WTC11 (cell line): ENCODE measurements around the gene TANGO6. TPM values are rescaled to one million over a fixed set of nuclear protein-coding genes. Genes with fewer than 3 reads are reported as not detected.

Experiments
- ATAC-seq: fragments of 200-7000 bp; cut with Tn5 transposase; 2 replicates; pipeline ENCODE4 v1.10.0; 2021; ENCODE audit warnings: mild to moderate bottlenecking, moderate library complexity
- CTCF ChIA-PET: fragments of 300-600 bp; sonication (Branson Sonifier 250); formaldehyde crosslinking; loops from one replicate; lab custom pipeline; 2021; ENCODE audit warnings: antibody characterized with exemption; lab: Charles Lee
- POLR2A ChIA-PET: fragments of 350-600 bp; sonication (Branson Sonifier 250); formaldehyde crosslinking; loops from one replicate; lab custom pipeline; 2021; ENCODE audit warnings: antibody characterized with exemption; lab: Charles Lee
- DNase-seq: peaks from one replicate; pipeline ENCODE4 v3.0.0; 2021; ENCODE audit warnings: low spot score
- H3K27ac Mint-ChIP-seq: 2 replicates; pipeline ENCODE4 v1.8.0; 2021; ENCODE audit warnings: mixed read lengths
- H3K27me3 Mint-ChIP-seq: 2 replicates; pipeline ENCODE4 v1.8.0; 2021; ENCODE audit warnings: low read depth, mild to moderate bottlenecking, moderate library complexity, mixed read lengths
- H3K36me3 Mint-ChIP-seq: 2 replicates; pipeline ENCODE4 v1.8.0; 2021; ENCODE audit warnings: mixed read lengths
- H3K4me1 Mint-ChIP-seq: 2 replicates; pipeline ENCODE4 v1.8.0; 2022; ENCODE audit warnings: mixed read lengths
- H3K4me3 Mint-ChIP-seq: 2 replicates; pipeline ENCODE4 v1.8.0; 2021; ENCODE audit warnings: mild to moderate bottlenecking, moderate library complexity, mixed read lengths
- H3K9me3 Mint-ChIP-seq: 2 replicates; pipeline ENCODE4 v1.8.0; 2021; ENCODE audit warnings: mixed read lengths
- CBFB ChIP-seq: sonication (generic); formaldehyde crosslinking; IDR thresholded peaks from 2 replicates; pipeline ENCODE4 v1.8.1; 2022; ENCODE audit warnings: mild to moderate bottlenecking, low read depth, missing genetic modification reagents
- FOXP1 ChIP-seq: sonication (generic); formaldehyde crosslinking; IDR thresholded peaks from 2 replicates; pipeline ENCODE4 v1.8.0; 2022; ENCODE audit warnings: missing genetic modification reagents, mild to moderate bottlenecking, moderate library complexity, borderline replicate concordance
- GABPB1 ChIP-seq: sonication (generic); formaldehyde crosslinking; IDR thresholded peaks from 2 replicates; pipeline ENCODE4 v1.8.1; 2023; ENCODE audit warnings: mild to moderate bottlenecking, missing genetic modification reagents
- GRHL2 ChIP-seq: fragments of 250-450 bp; sonication (Bioruptor Pico); IDR thresholded peaks from 2 replicates; pipeline ENCODE4 v1.8.0; 2022; ENCODE audit warnings: mild to moderate bottlenecking, moderate library complexity; ENCODE audit not compliant: insufficient replicate concordance, severe bottlenecking
- JAZF1 ChIP-seq: fragments of 250-450 bp; sonication (Bioruptor Pico); IDR thresholded peaks from 2 replicates; pipeline ENCODE4 v1.9.0; 2021; ENCODE audit warnings: moderate library complexity, mild to moderate bottlenecking, inconsistent platforms
- JUN ChIP-seq: sonication (generic); formaldehyde crosslinking; IDR thresholded peaks from 2 replicates; pipeline ENCODE4 v1.8.0; 2023; ENCODE audit warnings: mild to moderate bottlenecking, missing genetic modification reagents
- MYBL2 ChIP-seq: sonication (generic); formaldehyde crosslinking; IDR thresholded peaks from 2 replicates; pipeline ENCODE4 v1.8.1; 2023; ENCODE audit warnings: mild to moderate bottlenecking, moderate library complexity, missing genetic modification reagents
- NR1H2 ChIP-seq: sonication (generic); formaldehyde crosslinking; IDR thresholded peaks from 2 replicates; pipeline ENCODE4 v1.9.0; 2021; ENCODE audit warnings: mild to moderate bottlenecking, moderate library complexity, missing genetic modification reagents
- PRRX2 ChIP-seq: fragments of 250-450 bp; sonication (Bioruptor Pico); IDR thresholded peaks from 2 replicates; pipeline ENCODE4 v1.8.0; 2021; ENCODE audit warnings: mild to moderate bottlenecking
- RORB ChIP-seq: fragments of 250-450 bp; sonication (Bioruptor Pico); IDR thresholded peaks from 2 replicates; pipeline ENCODE4 v1.9.0; 2021; ENCODE audit warnings: mild to moderate bottlenecking
- SOX15 ChIP-seq: fragments of 250-450 bp; sonication (Bioruptor Pico); IDR thresholded peaks from 2 replicates; pipeline ENCODE4 v1.9.0; 2021; ENCODE audit warnings: mild to moderate bottlenecking
- TEAD1 ChIP-seq: sonication (generic); formaldehyde crosslinking; IDR thresholded peaks from 2 replicates; pipeline ENCODE4 v1.8.0; 2022; ENCODE audit warnings: mild to moderate bottlenecking, missing genetic modification reagents
- ZNF423 ChIP-seq: fragments of 250-450 bp; sonication (Bioruptor Pico); IDR thresholded peaks from 2 replicates; pipeline ENCODE4 v2.1.2; 2022; ENCODE audit warnings: mild to moderate bottlenecking, moderate library complexity
- ZNF671 ChIP-seq: fragments of 250-450 bp; sonication (Bioruptor Pico); IDR thresholded peaks from 2 replicates; pipeline ENCODE4 v1.8.0; 2021; ENCODE audit warnings: mild to moderate bottlenecking
- total RNA-seq: library from RNA; stranded (reverse); gene quantifications from 3 replicates; pipeline ENCODE4 v1.2.3, GENCODE V29; 2021
- TF ChIP-seq, protein P1 (sequence below): fragments of 250-450 bp; sonication (Bioruptor Pico); IDR thresholded peaks from 2 replicates; pipeline ENCODE4 v1.9.0; 2021; ENCODE audit warnings: mild to moderate bottlenecking
- TF ChIP-seq, protein P2 (sequence below): fragments of 250-450 bp; sonication (Bioruptor Pico); IDR thresholded peaks from 2 replicates; pipeline ENCODE4 v1.8.0; 2021; ENCODE audit warnings: mild to moderate bottlenecking
- TF ChIP-seq, protein P3 (sequence below): sonication (generic); formaldehyde crosslinking; IDR thresholded peaks from 2 replicates; pipeline ENCODE4 v1.8.1; 2022; ENCODE audit warnings: low read depth, missing genetic modification reagents, borderline replicate concordance
- TF ChIP-seq, protein P4 (sequence below): sonication (generic); formaldehyde crosslinking; IDR thresholded peaks from 2 replicates; pipeline ENCODE4 v1.8.0; 2022; ENCODE audit warnings: mild to moderate bottlenecking, missing genetic modification reagents
- TF ChIP-seq, protein P5 (sequence below): sonication (generic); formaldehyde crosslinking; IDR thresholded peaks from 2 replicates; pipeline ENCODE4 v1.8.0; 2023; ENCODE audit warnings: mild to moderate bottlenecking, missing genetic modification reagents
- TF ChIP-seq, protein P6 (sequence below): sonication (generic); formaldehyde crosslinking; IDR thresholded peaks from 2 replicates; pipeline ENCODE4 v1.8.1; 2022; ENCODE audit warnings: missing genetic modification reagents, borderline replicate concordance
- TF ChIP-seq, protein P7 (sequence below): sonication (generic); formaldehyde crosslinking; IDR thresholded peaks from 2 replicates; pipeline ENCODE4 v1.8.0; 2023; ENCODE audit warnings: missing genetic modification reagents, mild to moderate bottlenecking, borderline replicate concordance

The TANGO6 gene
- total RNA-seq, 1 experiment from 2014 or later: 15.6 TPM

DNA sequence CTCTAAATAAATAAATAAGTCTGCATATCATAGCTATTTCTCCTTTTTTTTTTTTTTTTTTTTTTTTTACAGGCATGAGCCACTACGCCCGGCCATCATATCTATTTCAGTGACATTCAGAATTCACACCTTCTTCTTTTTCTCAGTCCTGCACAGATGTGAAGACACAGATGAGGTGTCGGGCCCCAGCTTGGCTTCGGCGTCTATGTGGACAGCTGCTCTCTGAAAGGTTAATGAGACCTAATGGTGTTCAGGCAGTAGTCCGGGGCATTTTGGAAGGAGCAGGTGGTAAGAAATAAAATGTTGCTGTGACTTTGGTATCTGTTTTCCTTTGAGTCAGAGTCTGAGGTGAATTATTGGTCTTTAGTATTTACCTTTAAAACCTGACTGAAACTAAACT is 23.6 kb downstream of the TANGO6 start:
- H3K27ac Mint-ChIP-seq: no peak overlapping the region

DNA sequence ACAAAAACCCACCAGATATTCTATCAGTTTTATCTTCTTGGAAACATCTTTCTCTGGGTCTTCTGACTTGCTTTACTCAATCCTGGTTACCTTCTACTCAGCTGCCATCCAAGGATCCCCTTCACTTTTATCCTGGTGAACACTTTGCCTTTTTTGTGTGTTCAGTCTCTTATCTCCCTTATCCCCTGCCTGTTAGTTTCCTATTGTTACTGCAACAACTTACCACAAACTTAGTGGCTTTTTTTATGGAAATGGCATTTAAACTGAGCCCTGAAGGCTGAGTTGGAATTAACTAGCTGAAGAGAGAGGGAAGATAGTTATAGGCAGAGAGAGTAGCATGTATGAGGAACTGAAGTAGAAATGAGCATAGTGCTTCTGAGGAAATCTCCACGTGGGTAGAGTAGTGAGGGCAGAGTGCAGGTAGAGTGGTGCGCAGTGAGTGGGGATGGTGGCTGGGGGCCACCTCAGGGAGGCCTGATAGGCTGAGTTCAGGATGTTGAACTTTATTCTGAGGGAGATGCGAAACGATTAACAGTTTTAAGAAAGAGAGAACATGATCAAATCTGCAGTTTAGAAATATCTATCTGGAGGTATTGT is 26.3 kb downstream of the TANGO6 start:
- Mint-ChIP-seq H3K36me3 (peaks cover 5% of the 10 kb centered on the region), H3K27ac (peak overlapping the region; percentile 3), H3K4me3 (no peak overlapping the region), H3K27me3 (no peaks in the 10 kb centered on the region), H3K4me1 (peaks cover 14% of the 10 kb centered on the region), H3K9me3 (no peaks in the 10 kb centered on the region)
- ChIA-PET CTCF (interaction anchor here (1.5 kb wide), 1 partner anchor 22 kb away, joined by 10 read pairs; no protein-coding TSS in a partner anchor), POLR2A (no interaction called here)
- ATAC-seq (peak; percentile 62), DNase-seq (no peak)
- TF ChIP-seq CBFB: no peak
- TF ChIP-seq SOX15 (CRISPR knock-in tag): no peak
- no peak for TF ChIP-seq TEAD1 (CRISPR knock-in tag)
- TF ChIP-seq NR1H2 (CRISPR knock-in tag): no peak
- no peak for TF ChIP-seq PRRX2 (CRISPR knock-in tag)
- no peak for TF ChIP-seq ZNF423 (CRISPR knock-in tag)
- TF ChIP-seq GRHL2 (CRISPR knock-in tag): no peak
- TF ChIP-seq, protein P1, sequence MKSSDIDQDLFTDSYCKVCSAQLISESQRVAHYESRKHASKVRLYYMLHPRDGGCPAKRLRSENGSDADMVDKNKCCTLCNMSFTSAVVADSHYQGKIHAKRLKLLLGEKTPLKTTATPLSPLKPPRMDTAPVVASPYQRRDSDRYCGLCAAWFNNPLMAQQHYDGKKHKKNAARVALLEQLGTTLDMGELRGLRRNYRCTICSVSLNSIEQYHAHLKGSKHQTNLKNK (CRISPR knock-in tag): no peak
- TF ChIP-seq GABPB1 (CRISPR knock-in tag): no peak
- TF ChIP-seq, protein P2, sequence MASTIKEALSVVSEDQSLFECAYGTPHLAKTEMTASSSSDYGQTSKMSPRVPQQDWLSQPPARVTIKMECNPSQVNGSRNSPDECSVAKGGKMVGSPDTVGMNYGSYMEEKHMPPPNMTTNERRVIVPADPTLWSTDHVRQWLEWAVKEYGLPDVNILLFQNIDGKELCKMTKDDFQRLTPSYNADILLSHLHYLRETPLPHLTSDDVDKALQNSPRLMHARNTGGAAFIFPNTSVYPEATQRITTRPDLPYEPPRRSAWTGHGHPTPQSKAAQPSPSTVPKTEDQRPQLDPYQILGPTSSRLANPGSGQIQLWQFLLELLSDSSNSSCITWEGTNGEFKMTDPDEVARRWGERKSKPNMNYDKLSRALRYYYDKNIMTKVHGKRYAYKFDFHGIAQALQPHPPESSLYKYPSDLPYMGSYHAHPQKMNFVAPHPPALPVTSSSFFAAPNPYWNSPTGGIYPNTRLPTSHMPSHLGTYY (CRISPR knock-in tag): no peak
- TF ChIP-seq RORB (CRISPR knock-in tag): no peak
- TF ChIP-seq, protein P3, sequence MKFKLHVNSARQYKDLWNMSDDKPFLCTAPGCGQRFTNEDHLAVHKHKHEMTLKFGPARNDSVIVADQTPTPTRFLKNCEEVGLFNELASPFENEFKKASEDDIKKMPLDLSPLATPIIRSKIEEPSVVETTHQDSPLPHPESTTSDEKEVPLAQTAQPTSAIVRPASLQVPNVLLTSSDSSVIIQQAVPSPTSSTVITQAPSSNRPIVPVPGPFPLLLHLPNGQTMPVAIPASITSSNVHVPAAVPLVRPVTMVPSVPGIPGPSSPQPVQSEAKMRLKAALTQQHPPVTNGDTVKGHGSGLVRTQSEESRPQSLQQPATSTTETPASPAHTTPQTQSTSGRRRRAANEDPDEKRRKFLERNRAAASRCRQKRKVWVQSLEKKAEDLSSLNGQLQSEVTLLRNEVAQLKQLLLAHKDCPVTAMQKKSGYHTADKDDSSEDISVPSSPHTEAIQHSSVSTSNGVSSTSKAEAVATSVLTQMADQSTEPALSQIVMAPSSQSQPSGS (CRISPR knock-in tag): no peak
- TF ChIP-seq JAZF1 (CRISPR knock-in tag): no peak
- TF ChIP-seq JUN (CRISPR knock-in tag): no peak
- TF ChIP-seq, protein P4, sequence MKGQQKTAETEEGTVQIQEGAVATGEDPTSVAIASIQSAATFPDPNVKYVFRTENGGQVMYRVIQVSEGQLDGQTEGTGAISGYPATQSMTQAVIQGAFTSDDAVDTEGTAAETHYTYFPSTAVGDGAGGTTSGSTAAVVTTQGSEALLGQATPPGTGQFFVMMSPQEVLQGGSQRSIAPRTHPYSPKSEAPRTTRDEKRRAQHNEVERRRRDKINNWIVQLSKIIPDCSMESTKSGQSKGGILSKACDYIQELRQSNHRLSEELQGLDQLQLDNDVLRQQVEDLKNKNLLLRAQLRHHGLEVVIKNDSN: no peak
- TF ChIP-seq, protein P5, sequence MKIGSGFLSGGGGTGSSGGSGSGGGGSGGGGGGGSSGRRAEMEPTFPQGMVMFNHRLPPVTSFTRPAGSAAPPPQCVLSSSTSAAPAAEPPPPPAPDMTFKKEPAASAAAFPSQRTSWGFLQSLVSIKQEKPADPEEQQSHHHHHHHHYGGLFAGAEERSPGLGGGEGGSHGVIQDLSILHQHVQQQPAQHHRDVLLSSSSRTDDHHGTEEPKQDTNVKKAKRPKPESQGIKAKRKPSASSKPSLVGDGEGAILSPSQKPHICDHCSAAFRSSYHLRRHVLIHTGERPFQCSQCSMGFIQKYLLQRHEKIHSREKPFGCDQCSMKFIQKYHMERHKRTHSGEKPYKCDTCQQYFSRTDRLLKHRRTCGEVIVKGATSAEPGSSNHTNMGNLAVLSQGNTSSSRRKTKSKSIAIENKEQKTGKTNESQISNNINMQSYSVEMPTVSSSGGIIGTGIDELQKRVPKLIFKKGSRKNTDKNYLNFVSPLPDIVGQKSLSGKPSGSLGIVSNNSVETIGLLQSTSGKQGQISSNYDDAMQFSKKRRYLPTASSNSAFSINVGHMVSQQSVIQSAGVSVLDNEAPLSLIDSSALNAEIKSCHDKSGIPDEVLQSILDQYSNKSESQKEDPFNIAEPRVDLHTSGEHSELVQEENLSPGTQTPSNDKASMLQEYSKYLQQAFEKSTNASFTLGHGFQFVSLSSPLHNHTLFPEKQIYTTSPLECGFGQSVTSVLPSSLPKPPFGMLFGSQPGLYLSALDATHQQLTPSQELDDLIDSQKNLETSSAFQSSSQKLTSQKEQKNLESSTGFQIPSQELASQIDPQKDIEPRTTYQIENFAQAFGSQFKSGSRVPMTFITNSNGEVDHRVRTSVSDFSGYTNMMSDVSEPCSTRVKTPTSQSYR (CRISPR knock-in tag): no peak

More for the DNA sequence above, 23.6 kb downstream of the TANGO6 start:
- no peak overlapping the region for H3K4me3 Mint-ChIP-seq
- peaks cover 16% of the 10 kb centered on the region for H3K36me3 Mint-ChIP-seq
- ATAC-seq: no peak
- no peaks in the 10 kb centered on the region for H3K9me3 Mint-ChIP-seq
- no peak for DNase-seq
- POLR2A ChIA-PET: no interaction called here
- no peaks in the 10 kb centered on the region for H3K27me3 Mint-ChIP-seq
- no peak for TF ChIP-seq FOXP1
- TF ChIP-seq ZNF671: no peak
- TF ChIP-seq, protein P6, sequence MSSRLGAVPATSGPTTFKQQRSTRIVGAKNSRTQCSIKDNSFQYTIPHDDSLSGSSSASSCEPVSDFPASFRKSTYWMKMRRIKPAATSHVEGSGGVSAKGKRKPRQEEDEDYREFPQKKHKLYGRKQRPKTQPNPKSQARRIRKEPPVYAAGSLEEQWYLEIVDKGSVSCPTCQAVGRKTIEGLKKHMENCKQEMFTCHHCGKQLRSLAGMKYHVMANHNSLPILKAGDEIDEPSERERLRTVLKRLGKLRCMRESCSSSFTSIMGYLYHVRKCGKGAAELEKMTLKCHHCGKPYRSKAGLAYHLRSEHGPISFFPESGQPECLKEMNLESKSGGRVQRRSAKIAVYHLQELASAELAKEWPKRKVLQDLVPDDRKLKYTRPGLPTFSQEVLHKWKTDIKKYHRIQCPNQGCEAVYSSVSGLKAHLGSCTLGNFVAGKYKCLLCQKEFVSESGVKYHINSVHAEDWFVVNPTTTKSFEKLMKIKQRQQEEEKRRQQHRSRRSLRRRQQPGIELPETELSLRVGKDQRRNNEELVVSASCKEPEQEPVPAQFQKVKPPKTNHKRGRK (CRISPR knock-in tag): no peak
- TF ChIP-seq, protein P7, sequence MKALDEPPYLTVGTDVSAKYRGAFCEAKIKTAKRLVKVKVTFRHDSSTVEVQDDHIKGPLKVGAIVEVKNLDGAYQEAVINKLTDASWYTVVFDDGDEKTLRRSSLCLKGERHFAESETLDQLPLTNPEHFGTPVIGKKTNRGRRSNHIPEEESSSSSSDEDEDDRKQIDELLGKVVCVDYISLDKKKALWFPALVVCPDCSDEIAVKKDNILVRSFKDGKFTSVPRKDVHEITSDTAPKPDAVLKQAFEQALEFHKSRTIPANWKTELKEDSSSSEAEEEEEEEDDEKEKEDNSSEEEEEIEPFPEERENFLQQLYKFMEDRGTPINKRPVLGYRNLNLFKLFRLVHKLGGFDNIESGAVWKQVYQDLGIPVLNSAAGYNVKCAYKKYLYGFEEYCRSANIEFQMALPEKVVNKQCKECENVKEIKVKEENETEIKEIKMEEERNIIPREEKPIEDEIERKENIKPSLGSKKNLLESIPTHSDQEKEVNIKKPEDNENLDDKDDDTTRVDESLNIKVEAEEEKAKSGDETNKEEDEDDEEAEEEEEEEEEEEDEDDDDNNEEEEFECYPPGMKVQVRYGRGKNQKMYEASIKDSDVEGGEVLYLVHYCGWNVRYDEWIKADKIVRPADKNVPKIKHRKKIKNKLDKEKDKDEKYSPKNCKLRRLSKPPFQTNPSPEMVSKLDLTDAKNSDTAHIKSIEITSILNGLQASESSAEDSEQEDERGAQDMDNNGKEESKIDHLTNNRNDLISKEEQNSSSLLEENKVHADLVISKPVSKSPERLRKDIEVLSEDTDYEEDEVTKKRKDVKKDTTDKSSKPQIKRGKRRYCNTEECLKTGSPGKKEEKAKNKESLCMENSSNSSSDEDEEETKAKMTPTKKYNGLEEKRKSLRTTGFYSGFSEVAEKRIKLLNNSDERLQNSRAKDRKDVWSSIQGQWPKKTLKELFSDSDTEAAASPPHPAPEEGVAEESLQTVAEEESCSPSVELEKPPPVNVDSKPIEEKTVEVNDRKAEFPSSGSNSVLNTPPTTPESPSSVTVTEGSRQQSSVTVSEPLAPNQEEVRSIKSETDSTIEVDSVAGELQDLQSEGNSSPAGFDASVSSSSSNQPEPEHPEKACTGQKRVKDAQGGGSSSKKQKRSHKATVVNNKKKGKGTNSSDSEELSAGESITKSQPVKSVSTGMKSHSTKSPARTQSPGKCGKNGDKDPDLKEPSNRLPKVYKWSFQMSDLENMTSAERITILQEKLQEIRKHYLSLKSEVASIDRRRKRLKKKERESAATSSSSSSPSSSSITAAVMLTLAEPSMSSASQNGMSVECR (CRISPR knock-in tag): no peak
- TF ChIP-seq MYBL2: no peak
- CTCF ChIA-PET: interaction anchor here (1.2 to 1.3 kb wide), 2 partner anchors 19 to 277 kb away, joined by 3 to 4 read pairs; no protein-coding TSS in a partner anchor
- H3K4me1 Mint-ChIP-seq: peaks cover 14% of the 10 kb centered on the region
